GM12892 (cell line): ENCODE measurements around the gene IP6K3.

ENCODE experiments used
- DNase-seq: peaks from one replicate; pipeline ENCODE4 v3.0.0; 2011; ENCODE audit not compliant: insufficient read length
- FAIRE-seq: peaks from 2 replicates; lab custom pipeline; 2011; peaks lifted over from hg19 to GRCh38; lab: Jason Lieb, UNC
- POLR2A ChIP-seq: IDR thresholded peaks from 2 replicates; pipeline ENCODE4 v1.6.1; 2011; ENCODE audit warnings: low read depth, low read length, control low read depth
- POLR2AphosphoS5 ChIP-seq: IDR thresholded peaks from 2 replicates; pipeline ENCODE4 v1.6.1; 2011; ENCODE audit warnings: low read depth, low read length, control low read depth
- TAF1 ChIP-seq: IDR thresholded peaks from 2 replicates; pipeline ENCODE4 v1.6.1; 2011; ENCODE audit warnings: low read depth, mild to moderate bottlenecking, control low read depth, low read length, borderline replicate concordance

The IP6K3 gene

GRCh38 chr6:33755070-33755869, 8.6 kb upstream of the IP6K3 start:
- no peak for TF ChIP-seq POLR2A
- no peak for TF ChIP-seq POLR2AphosphoS5
- no peak for TF ChIP-seq TAF1
- DNase-seq, result no peak
- no peak for FAIRE-seq

GRCh38 chr6:33754222-33754621, 7.5 kb upstream of the IP6K3 start:
- DNase-seq (no peak), FAIRE-seq (no peak)
- TF ChIP-seq POLR2AphosphoS5 (no peak), POLR2A (no peak), TAF1 (no peak)

DNA sequence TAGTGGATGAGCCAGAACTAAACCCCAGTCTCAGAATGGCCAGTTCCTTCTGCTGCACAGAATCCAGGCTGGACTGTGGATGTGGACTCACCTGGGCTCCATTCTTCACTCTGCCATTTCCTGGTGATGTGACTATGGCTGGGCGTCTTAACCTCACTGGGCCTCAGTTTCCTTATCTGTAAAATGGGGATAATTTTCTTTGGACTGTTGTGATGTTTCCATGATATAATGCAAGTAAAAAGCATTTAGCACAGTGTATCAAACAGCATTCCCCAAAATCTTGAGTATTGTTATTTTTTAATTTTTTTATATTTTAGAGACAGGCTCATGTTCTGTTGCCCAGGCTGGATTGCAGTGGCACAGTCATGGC, 5.9 kb upstream of the IP6K3 start:
- no peak for FAIRE-seq
- TF ChIP-seq POLR2A, result no peak

DNA sequence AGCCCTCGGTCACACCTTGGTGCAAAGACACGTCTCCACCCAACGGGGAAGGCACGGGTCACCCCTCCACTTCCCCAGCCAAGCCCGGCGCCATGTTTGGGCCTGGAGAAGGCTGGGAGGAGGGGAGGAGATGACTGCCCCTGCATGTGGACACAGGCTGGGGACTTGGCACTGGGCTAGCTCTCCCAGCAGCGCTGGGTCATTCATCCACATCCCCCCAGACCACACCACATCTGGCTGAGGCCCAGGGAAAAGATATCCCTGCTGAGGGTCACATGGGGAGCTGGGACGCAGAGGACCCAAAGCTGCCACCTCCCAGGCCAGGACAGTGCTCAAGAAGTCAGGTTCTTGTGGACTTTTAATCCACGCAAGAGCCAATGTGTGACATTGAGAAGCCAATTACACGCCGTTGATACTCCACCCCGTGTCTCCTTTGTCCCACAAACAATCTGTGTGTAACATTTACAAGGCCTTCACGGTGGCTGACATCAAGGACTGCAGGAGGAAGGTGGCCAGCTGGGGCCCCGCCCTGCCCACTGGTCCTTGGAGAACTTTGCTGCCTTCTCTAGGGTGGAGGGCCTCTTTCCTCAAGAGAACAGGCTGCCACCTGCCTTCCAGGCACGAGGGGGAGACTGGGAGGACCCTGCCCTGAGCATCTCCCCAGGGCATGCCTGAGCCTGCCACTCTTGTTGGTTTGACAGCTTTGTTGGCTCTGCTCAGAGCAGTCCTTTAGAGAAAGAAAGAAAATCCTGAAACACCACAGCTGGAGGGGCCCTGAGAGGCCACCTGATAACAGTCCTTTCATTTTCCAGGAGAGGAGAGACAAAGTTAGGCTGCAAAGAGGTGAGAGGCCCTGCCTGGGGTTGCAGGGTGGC, 5.3 kb upstream of the IP6K3 start:
- no peak for FAIRE-seq
- no peak for TF ChIP-seq TAF1
- no peak for TF ChIP-seq POLR2A
- TF ChIP-seq POLR2AphosphoS5, result no peak
- no peak for DNase-seq

More for the DNA sequence above, 5.9 kb upstream of the IP6K3 start:
- DNase-seq, result no peak

DNA sequence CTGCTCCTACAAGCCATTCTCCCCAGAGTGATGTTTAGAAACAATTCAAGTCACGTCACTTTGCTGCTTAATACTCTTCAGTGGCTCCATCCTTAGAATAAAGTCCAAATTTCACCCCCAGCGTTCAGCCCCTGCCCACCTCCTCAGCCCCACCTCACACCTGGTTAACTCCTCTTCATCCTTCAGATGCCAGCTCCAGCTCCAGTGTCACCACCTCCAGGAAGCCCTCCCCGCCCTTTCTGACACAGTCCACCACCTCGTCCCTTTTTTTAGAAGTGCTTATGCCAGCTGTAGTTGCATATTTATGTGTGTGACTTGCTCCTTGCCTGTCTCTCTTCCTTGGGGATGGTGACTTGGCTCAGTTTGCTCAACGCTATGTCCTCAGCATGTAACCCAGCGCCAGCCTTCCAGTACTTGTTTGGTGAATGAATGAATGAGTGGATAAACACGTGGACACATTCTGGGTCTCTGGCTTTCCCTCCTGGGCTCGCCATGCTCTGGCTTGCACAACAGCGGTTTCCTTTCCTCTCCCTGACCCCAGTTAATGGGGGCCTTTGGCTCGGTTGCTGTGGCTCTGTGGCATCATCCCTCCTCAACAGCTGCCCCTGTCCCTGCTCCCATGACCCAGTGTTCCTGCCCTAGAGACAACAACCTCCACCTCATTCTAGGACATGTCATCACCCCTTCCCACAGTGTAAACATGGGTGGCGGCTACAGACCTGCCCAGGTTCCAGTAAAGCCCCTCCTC, 3.7 kb upstream of the IP6K3 start:
- FAIRE-seq (no peak), DNase-seq (no peak)
- no peak for TF ChIP-seq POLR2AphosphoS5
- no peak for TF ChIP-seq POLR2A
- TF ChIP-seq TAF1, result no peak

GRCh38 chr6:33749401-33749800, 2.7 kb upstream of the IP6K3 start:
- no peak for FAIRE-seq
- no peak for DNase-seq
- no peak for TF ChIP-seq POLR2AphosphoS5
- no peak for TF ChIP-seq POLR2A
- no peak for TF ChIP-seq TAF1

GRCh38 chr6:33748841-33749240, 2.1 kb upstream of the IP6K3 start:
- no peak for FAIRE-seq
- TF ChIP-seq POLR2A (no peak), POLR2AphosphoS5 (no peak), TAF1 (no peak)
- no peak for DNase-seq

DNA sequence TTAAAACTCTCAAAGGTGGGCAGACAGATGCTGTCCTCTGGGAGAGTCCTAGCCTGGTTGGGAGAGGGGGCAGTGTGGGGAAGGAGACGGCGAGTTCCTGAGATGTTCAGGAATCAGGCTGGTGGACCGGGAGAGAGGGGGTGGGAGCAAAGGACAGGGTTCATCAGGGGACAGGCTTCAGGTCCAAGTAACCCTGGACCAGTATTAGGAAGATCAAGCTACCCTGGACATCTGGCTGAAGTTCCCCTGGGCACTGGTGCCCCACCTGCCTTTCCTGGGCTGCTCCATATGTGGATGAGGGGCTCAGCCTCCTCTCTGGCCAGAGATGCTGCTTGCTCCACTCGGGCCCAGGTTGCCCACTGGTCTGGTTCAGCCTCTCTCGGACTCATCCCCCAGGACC, 1.1 kb upstream of the IP6K3 start:
- FAIRE-seq, result no peak
- no peak for DNase-seq
- TF ChIP-seq TAF1 (no peak), POLR2A (no peak), POLR2AphosphoS5 (no peak)

- TF ChIP-seq TAF1, result no peak
- no peak for TF ChIP-seq POLR2A
- no peak for TF ChIP-seq POLR2AphosphoS5
- DNase-seq, result no peak
- FAIRE-seq, result no peak
Measured at GRCh38 chr6:33746036-33746600, 587 bp downstream of the IP6K3 start.

- TF ChIP-seq TAF1 (no peak), POLR2A (no peak), POLR2AphosphoS5 (no peak)
- FAIRE-seq (no peak), DNase-seq (no peak)
Measured at GRCh38 chr6:33745548-33745947, 1.2 kb downstream of the IP6K3 start.

DNA sequence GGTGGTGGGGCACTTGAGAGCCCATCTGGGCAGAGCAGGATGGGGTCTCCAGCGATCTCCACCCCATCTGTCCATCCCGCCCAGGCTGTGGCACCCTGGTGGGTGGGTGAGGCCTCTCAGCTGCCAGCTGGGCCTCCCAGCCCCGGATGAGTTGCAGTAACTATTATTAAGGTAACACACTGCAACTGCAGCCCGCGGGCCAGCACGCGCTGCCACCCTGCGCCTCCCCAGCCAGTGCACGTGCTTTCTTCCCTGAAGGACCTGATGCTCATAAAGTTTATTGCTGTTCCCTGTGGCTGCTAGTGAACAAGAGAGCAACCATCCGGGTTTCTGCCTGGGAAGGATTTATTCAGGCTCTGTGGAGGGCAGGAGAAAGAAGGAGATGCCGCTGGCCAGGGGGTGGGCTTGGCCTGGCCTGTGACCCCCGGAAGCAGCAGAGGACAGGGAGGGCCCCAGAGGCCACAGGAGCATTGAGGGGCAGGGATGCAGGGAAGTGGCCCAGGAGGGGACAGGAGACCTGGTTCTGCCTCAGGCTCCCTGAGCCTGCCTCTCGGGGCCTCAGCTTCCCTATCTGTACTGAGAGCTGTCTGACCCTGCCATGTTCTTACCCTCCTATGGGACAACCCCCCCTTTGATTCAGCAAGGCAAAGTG, 1.7 kb downstream of the IP6K3 start:
- no peak for DNase-seq
- FAIRE-seq, result no peak

More for the DNA sequence above, 1.7 kb downstream of the IP6K3 start:
- no peak for TF ChIP-seq POLR2AphosphoS5
- TF ChIP-seq POLR2A, result no peak
- no peak for TF ChIP-seq TAF1
